HPDE6-E6E7 (cell line): ENCODE data around the gene ACVR1B.

Experiments
- DNase-seq: peaks from one replicate; pipeline ENCODE4 v3.0.0; 2011; ENCODE audit warnings: missing footprints; ENCODE audit errors: extremely low spot score

ACVR1B gene

GRCh38 chr12:51951199-51951842, at the start of gene ACVR1B:
Gene ACVR1B (plus strand): TSS chr12:51951699. CDS start chr12:51951744, 45 bp downstream.
- DNase-seq = peak; percentile 58

GRCh38 chr12:51901881-51902280, 49.6 kb upstream of the ACVR1B start:
- no peak for DNase-seq

GRCh38 chr12:51904951-51905470, 46.5 kb upstream of the ACVR1B start:
- DNase-seq = no peak

- DNase-seq = no peak
Measured at GRCh38 chr12:51905471-51906429, 45.7 kb upstream of the ACVR1B start.

GRCh38 chr12:51906430-51907082, 44.9 kb upstream of the ACVR1B start:
- no peak for DNase-seq

- DNase-seq = no peak
Measured at GRCh38 chr12:51907083-51907855, 44.2 kb upstream of the ACVR1B start, which contains the start of gene ACVRL1. Gene ACVRL1 (plus strand): TSS chr12:51907504. CDS start chr12:51912475, 4,971 bp downstream.

GRCh38 chr12:51907856-51908425, 43.6 kb upstream of the ACVR1B start:
- DNase-seq = no peak

GRCh38 chr12:51908876-51909592, 42.5 kb upstream of the ACVR1B start:
- no peak for DNase-seq

- no peak for DNase-seq
Measured at GRCh38 chr12:51910168-51910567, 41.3 kb upstream of the ACVR1B start.

- no peak for DNase-seq
Measured at GRCh38 chr12:51910691-51911090, 40.8 kb upstream of the ACVR1B start.

GRCh38 chr12:51911307-51911706, 40.2 kb upstream of the ACVR1B start:
- no peak for DNase-seq

GRCh38 chr12:51911788-51912711, 39.4 kb upstream of the ACVR1B start:
- DNase-seq = no peak

GRCh38 chr12:51913071-51914033, 38.1 kb upstream of the ACVR1B start:
- no peak for DNase-seq

GRCh38 chr12:51914034-51914923, 37.2 kb upstream of the ACVR1B start:
- DNase-seq = no peak

- no peak for DNase-seq
Measured at GRCh38 chr12:51915003-51915625, 36.4 kb upstream of the ACVR1B start.

GRCh38 chr12:51915951-51916350, 35.5 kb upstream of the ACVR1B start:
- DNase-seq = no peak
